Measurements from ENCODE around the gene PFDN2. TPM values are rescaled to one million over a fixed set of nuclear protein-coding genes. Genes with fewer than 3 reads are reported as not detected.

Gene PFDN2
- total and polyA plus RNA-seq, 2 experiments from 2014 or later = 45.6 to 352 TPM

- no peak for TF ChIP-seq ZNF462 (CRISPR knock-in tag; IDR thresholded peaks at IDR 0.05)
- no peak for TF ChIP-seq ZNF114 (CRISPR knock-in tag; IDR thresholded peaks at IDR 0.05)
Observed at GRCh38 chr1:161074676-161075368, 43.0 kb downstream of the PFDN2 start (continued).

GRCh38 chr1:161073474-161074121, 44.2 kb downstream of the PFDN2 start:
- Histone ChIP-seq H3K4me1 (ENCODE audit: insufficient read depth) (0 out of 2 replicates have a peak, but pooled peaks cover 2% of the 10 kb centered on the region), H3K79me2 (replicated peaks; ENCODE audit: insufficient read depth) (no peaks in the 10 kb centered on the region), H3K36me3 (ENCODE audit: insufficient read depth) (no peaks in the 10 kb centered on the region), H3F3A (replicated peaks; ENCODE audit: low read depth) (no peaks in the 10 kb centered on the region), H3K27ac (ENCODE audit: low read depth) (no peak overlapping the region), H3K4me3 (no peak overlapping the region), H3K27me3 (ENCODE audit: insufficient read depth) (no peaks in the 10 kb centered on the region), H4K20me1 (replicated peaks; ENCODE audit: insufficient read depth) (no peaks in the 10 kb centered on the region), H2AFZ (no peak overlapping the region), H3K9me2 (ENCODE audit: insufficient read depth) (no peaks in the 10 kb centered on the region), H3K4me2 (no peak overlapping the region)
- Mint-ChIP-seq H3K4me1 (no peaks in the 10 kb centered on the region; the same call in 2 of the 3 replicates), H3K27ac (no peak overlapping the region), H3K4me3 (no peak overlapping the region), H3K27me3 (ENCODE audit: insufficient read depth, low read depth, poor library complexity) (peaks cover 8% of the 10 kb centered on the region), H3K36me3 (ENCODE audit: low read depth) (no peaks in the 10 kb centered on the region), H3K9me3 (no peaks in the 10 kb centered on the region)
- DNase-seq (ENCODE audit: low spot score) (no peak), ATAC-seq (peak; percentile 52)
- TF ChIP-seq NANOG (IDR thresholded peaks at IDR 0.05; ENCODE audit: borderline replicate concordance) = no peak
- TF ChIP-seq JUNB (IDR thresholded peaks at IDR 0.05; ENCODE audit: unreplicated experiment) = no peak
- TF ChIP-seq EZH2phosphoT487 (IDR thresholded peaks at IDR 0.05; ENCODE audit: unreplicated experiment) = no peak
- no peak for TF ChIP-seq EZH2 (IDR thresholded peaks at IDR 0.05; ENCODE audit: low read depth, unreplicated experiment)
- TF ChIP-seq ZNF114 (CRISPR knock-in tag; IDR thresholded peaks at IDR 0.05) = no peak
- no peak for TF ChIP-seq STAT1 (IDR thresholded peaks at IDR 0.05; ENCODE audit: unreplicated experiment)
- TF ChIP-seq ETS1 (IDR thresholded peaks at IDR 0.05) = no peak
- peak in 1 of 2 experiments; percentile 23; a peak in 2 of 4 replicates for TF ChIP-seq CTCF (conservative IDR thresholded peaks at IDR 0.05; ENCODE audit: low read depth in 2 of 2)
